ENCODE results near the gene SLC6A7.

SLC6A7 gene

GRCh38 chr5:150190503-150190979 lies 679 bp downstream of the SLC6A7 start:
- no peak for DNase-seq
- no peaks in the 10 kb centered on the region for H3K9me3 ChIP-seq (ENCODE audit: severe bottlenecking)
- H3K36me3 ChIP-seq, result no peaks in the 10 kb centered on the region
- TF ChIP-seq CTCF (IDR thresholded peaks at IDR 0.05; ENCODE audit: low read depth, low read length), result no peak
- no peak overlapping the region for H3K4me3 ChIP-seq (ENCODE audit: low read depth, low read length)
- H3K27me3 ChIP-seq (ENCODE audit: insufficient read depth, low read depth, severe bottlenecking), result no peaks in the 10 kb centered on the region
- H3K27ac ChIP-seq, result no peak overlapping the region

- Histone ChIP-seq H3K36me3 (no peaks in the 10 kb centered on the region), H3K9me3 (ENCODE audit: severe bottlenecking) (no peaks in the 10 kb centered on the region), H3K27me3 (ENCODE audit: insufficient read depth, low read depth, severe bottlenecking) (no peaks in the 10 kb centered on the region), H3K27ac (no peak overlapping the region), H3K4me3 (ENCODE audit: low read depth, low read length) (no peak overlapping the region)
- no peak for DNase-seq
- TF ChIP-seq CTCF (IDR thresholded peaks at IDR 0.05; ENCODE audit: low read depth, low read length), result no peak
Observed at GRCh38 chr5:150190987-150191386, 1.1 kb downstream of the SLC6A7 start.

- no peak for DNase-seq
- TF ChIP-seq CTCF (IDR thresholded peaks at IDR 0.05; ENCODE audit: low read depth, low read length), result no peak
- H3K36me3 ChIP-seq, result no peaks in the 10 kb centered on the region
- H3K4me3 ChIP-seq (ENCODE audit: low read depth, low read length), result no peak overlapping the region
- no peaks in the 10 kb centered on the region for H3K9me3 ChIP-seq (ENCODE audit: severe bottlenecking)
- no peaks in the 10 kb centered on the region for H3K27me3 ChIP-seq (ENCODE audit: insufficient read depth, low read depth, severe bottlenecking)
- no peak overlapping the region for H3K27ac ChIP-seq
Observed at GRCh38 chr5:150192462-150192861, 2.6 kb downstream of the SLC6A7 start.

GRCh38 chr5:150195736-150196485 lies 6.0 kb downstream of the SLC6A7 start:
- Histone ChIP-seq H3K27me3 (ENCODE audit: insufficient read depth, low read depth, severe bottlenecking) (no peaks in the 10 kb centered on the region), H3K27ac (no peak overlapping the region), H3K9me3 (ENCODE audit: severe bottlenecking) (no peaks in the 10 kb centered on the region), H3K36me3 (no peaks in the 10 kb centered on the region), H3K4me3 (ENCODE audit: low read depth, low read length) (no peak overlapping the region)
- no peak for DNase-seq
- no peak for TF ChIP-seq CTCF (IDR thresholded peaks at IDR 0.05; ENCODE audit: low read depth, low read length)

- no peak for TF ChIP-seq CTCF (IDR thresholded peaks at IDR 0.05; ENCODE audit: low read depth, low read length)
- Histone ChIP-seq H3K27ac (no peak overlapping the region), H3K27me3 (ENCODE audit: insufficient read depth, low read depth, severe bottlenecking) (no peaks in the 10 kb centered on the region), H3K36me3 (no peaks in the 10 kb centered on the region), H3K9me3 (ENCODE audit: severe bottlenecking) (no peaks in the 10 kb centered on the region), H3K4me3 (ENCODE audit: low read depth, low read length) (no peak overlapping the region)
- DNase-seq, result no peak
Observed at GRCh38 chr5:150196514-150196913, 6.7 kb downstream of the SLC6A7 start.

GRCh38 chr5:150196986-150197385 lies 7.1 kb downstream of the SLC6A7 start:
- Histone ChIP-seq H3K27me3 (ENCODE audit: insufficient read depth, low read depth, severe bottlenecking) (no peaks in the 10 kb centered on the region), H3K27ac (no peak overlapping the region), H3K36me3 (no peaks in the 10 kb centered on the region), H3K4me3 (ENCODE audit: low read depth, low read length) (no peak overlapping the region), H3K9me3 (ENCODE audit: severe bottlenecking) (no peaks in the 10 kb centered on the region)
- TF ChIP-seq CTCF (IDR thresholded peaks at IDR 0.05; ENCODE audit: low read depth, low read length), result no peak
- DNase-seq, result no peak

Data from WERI-Rb-1 (cell line).